H9 (cell line): ENCODE measurements around the gene MB. TPM values are rescaled to one million over a fixed set of nuclear protein-coding genes. Genes with fewer than 3 reads are reported as not detected.

ENCODE experiments used
- DNase-seq: peaks from one replicate; pipeline ENCODE4 v3.0.0-alpha.2; 2017
- H2AFZ ChIP-seq: one replicate; pipeline ENCODE4 v1.6.1; 2013; ENCODE audit warnings: mild to moderate bottlenecking, low read length, control low read depth, moderate library complexity
- H2AK5ac ChIP-seq: 2 replicates; pipeline ENCODE4 v1.6.1; 2013; ENCODE audit warnings: low read length, control low read depth, mixed read lengths; ENCODE audit not compliant: insufficient read length
- H2BK120ac ChIP-seq: one replicate; pipeline ENCODE4 v1.6.1; 2013; ENCODE audit warnings: low read depth, mild to moderate bottlenecking, low read length, control low read depth, inconsistent platforms; ENCODE audit not compliant: poor library complexity, severe bottlenecking
- H2BK12ac ChIP-seq: 2 replicates; pipeline ENCODE4 v1.6.1; 2013; ENCODE audit warnings: low read length, control low read depth, mixed read lengths, low read depth; ENCODE audit not compliant: insufficient read length
- H2BK15ac ChIP-seq: 2 replicates; pipeline ENCODE4 v1.6.1; 2013; ENCODE audit warnings: low read depth, low read length, control low read depth
- H2BK20ac ChIP-seq: one replicate; pipeline ENCODE4 v1.6.1; 2013; ENCODE audit warnings: low read depth, mild to moderate bottlenecking, low read length, control low read depth, inconsistent platforms; ENCODE audit not compliant: poor library complexity, severe bottlenecking
- H2BK5ac ChIP-seq: 2 replicates; pipeline ENCODE4 v1.6.1; 2013; ENCODE audit warnings: low read length, control low read depth, mixed read lengths; ENCODE audit not compliant: insufficient read length
- H3K14ac ChIP-seq: 2 replicates; pipeline ENCODE4 v1.6.1; 2013; ENCODE audit warnings: low read length, control low read depth; ENCODE audit not compliant: insufficient read depth
- H3K18ac ChIP-seq: 2 replicates; pipeline ENCODE4 v1.6.1; 2013; ENCODE audit warnings: low read depth, mild to moderate bottlenecking, mixed read lengths, low read length, control low read depth; ENCODE audit not compliant: insufficient read length
- H3K23ac ChIP-seq: 2 replicates; pipeline ENCODE4 v1.6.1; 2013; ENCODE audit warnings: low read length, control low read depth, mixed read lengths, low read depth; ENCODE audit not compliant: insufficient read length
- H3K23me2 ChIP-seq: 2 replicates; pipeline ENCODE4 v1.6.1; 2013; ENCODE audit warnings: low read depth, mild to moderate bottlenecking, mixed read lengths, low read length, control low read depth; ENCODE audit not compliant: insufficient read length, poor library complexity, severe bottlenecking
- H3K27ac ChIP-seq: 2 replicates; pipeline ENCODE4 v1.5.1; 2013; ENCODE audit warnings: low read length, control low read depth, mixed read lengths, low read depth; ENCODE audit not compliant: insufficient read length
- H3K27me3 ChIP-seq: 2 replicates; pipeline ENCODE4 v1.6.1; 2013; ENCODE audit warnings: low read length, control low read depth, inconsistent platforms; ENCODE audit not compliant: insufficient read depth
- H3K4ac ChIP-seq: 2 replicates; pipeline ENCODE4 v1.6.1; 2013; ENCODE audit warnings: low read depth, mild to moderate bottlenecking, control low read depth, inconsistent platforms, low read length, moderate library complexity
- H3K4me1 ChIP-seq: 2 replicates; pipeline ENCODE4 v1.6.1; 2013; ENCODE audit warnings: low read length, control low read depth, inconsistent platforms; ENCODE audit not compliant: insufficient read depth
- H3K4me2 ChIP-seq: 2 replicates; pipeline ENCODE4 v1.6.1; 2013; ENCODE audit warnings: low read length, control low read depth, mixed read lengths; ENCODE audit not compliant: insufficient read length, insufficient read depth
- H3K56ac ChIP-seq: 2 replicates; pipeline ENCODE4 v1.6.1; 2013; ENCODE audit warnings: low read depth, mild to moderate bottlenecking, mixed read lengths, low read length, control low read depth; ENCODE audit not compliant: insufficient read length
- H3K79me1 ChIP-seq: 2 replicates; pipeline ENCODE4 v1.6.1; 2013; ENCODE audit warnings: low read depth, mild to moderate bottlenecking, moderate library complexity, low read length, control low read depth, inconsistent platforms; ENCODE audit not compliant: insufficient read depth, poor library complexity, severe bottlenecking
- H3K79me2 ChIP-seq: 2 replicates; pipeline ENCODE4 v1.6.1; 2013; ENCODE audit warnings: low read length, control low read depth, inconsistent platforms; ENCODE audit not compliant: insufficient read depth
- H3K9ac ChIP-seq: 2 replicates; pipeline ENCODE4 v1.6.1; 2013; ENCODE audit warnings: low read length, control low read depth, mixed read lengths; ENCODE audit not compliant: insufficient read length; ENCODE audit errors: extremely low read depth
- H3K9me3 ChIP-seq: one replicate; pipeline ENCODE4 v1.6.1; 2013; ENCODE audit warnings: low read depth, low read length, inconsistent platforms; ENCODE audit not compliant: control insufficient read depth
- H3T11ph ChIP-seq: one replicate; pipeline ENCODE4 v1.6.1; 2013; ENCODE audit warnings: mild to moderate bottlenecking, low read length, control low read depth, inconsistent platforms
- H4K20me1 ChIP-seq: one replicate; pipeline ENCODE4 v1.6.1; 2013; ENCODE audit not compliant: control insufficient read depth, insufficient read length, insufficient read depth
- H4K5ac ChIP-seq: 2 replicates; pipeline ENCODE4 v1.6.1; 2013; ENCODE audit warnings: low read depth, mild to moderate bottlenecking, mixed read lengths, low read length, control low read depth; ENCODE audit not compliant: insufficient read length
- H4K8ac ChIP-seq: replicated peaks from 2 replicates; pipeline ENCODE4 v1.6.1; 2013; ENCODE audit warnings: low read length, control low read depth, mixed read lengths, low read depth; ENCODE audit not compliant: insufficient read length
- H4K91ac ChIP-seq: 2 replicates; pipeline ENCODE4 v1.6.1; 2013; ENCODE audit warnings: low read depth, mild to moderate bottlenecking, moderate library complexity, mixed read lengths, low read length, control low read depth; ENCODE audit not compliant: insufficient read length
- H3K27ac Mint-ChIP-seq, 3 experiments: 2 replicates in 2 of 3; 3 replicates in 1 of 3; pipeline ENCODE4 v1.8.0; 2020 to 2021; ENCODE audit warnings: mixed read lengths in 3 of 3, mild to moderate bottlenecking in 1 of 3, moderate library complexity in 1 of 3
- H3K27me3 Mint-ChIP-seq: 2 replicates; pipeline ENCODE4 v1.8.0; 2021; ENCODE audit warnings: low read depth, mild to moderate bottlenecking, moderate library complexity, mixed read lengths
- H3K36me3 Mint-ChIP-seq, 3 experiments: 2 replicates in 2 of 3; 3 replicates in 1 of 3; pipeline ENCODE4 v1.8.0; 2020 to 2021; ENCODE audit warnings: low read depth in 3 of 3, mixed read lengths in 3 of 3; ENCODE audit not compliant: insufficient read depth in 1 of 3
- H3K4me1 Mint-ChIP-seq, 2 experiments: 2 replicates each; pipeline ENCODE4 v1.8.0; 2020; ENCODE audit warnings: mixed read lengths in 2 of 2
- H3K4me3 Mint-ChIP-seq, 2 experiments: 2 replicates in 1 of 2; 3 replicates in 1 of 2; pipeline ENCODE4 v1.8.0; 2020 to 2021; ENCODE audit warnings: mild to moderate bottlenecking in 2 of 2, mixed read lengths in 2 of 2, moderate library complexity in 1 of 2
- H3K9me3 Mint-ChIP-seq, 2 experiments: 2 replicates in 1 of 2; 3 replicates in 1 of 2; pipeline ENCODE4 v1.8.0; 2020; ENCODE audit warnings: mild to moderate bottlenecking in 2 of 2, mixed read lengths in 2 of 2, moderate library complexity in 1 of 2
- WGBS: extraction: QIAGEN DNeasy Blood & Tissue Kit; methylation state at CpG from one replicate; pipeline ENCODE4 v1.1.7; 2013; ENCODE audit warnings: missing lambda C conversion rate, low lambda C conversion rate, mixed read lengths; ENCODE audit not compliant: insufficient read length; ENCODE audit errors: extremely low coverage; 5-methylcytosine and 5-hydroxymethylcytosine counted together
- total RNA-seq: library from RNA; stranded (reverse); gene quantifications from 2 replicates; pipeline ENCODE4 v1.2.1, GENCODE V29; 2021
- TF ChIP-seq, protein P1 (sequence below): fragments of 200-600 bp; sonication (generic); conservative IDR thresholded peaks from 3 replicates; pipeline ENCODE4 v1.8.0; 2021; ENCODE audit warnings: antibody characterized with exemption, mild to moderate bottlenecking

Gene MB
- total RNA-seq, 1 experiment from 2014 or later, result 0.55 TPM

DNA sequence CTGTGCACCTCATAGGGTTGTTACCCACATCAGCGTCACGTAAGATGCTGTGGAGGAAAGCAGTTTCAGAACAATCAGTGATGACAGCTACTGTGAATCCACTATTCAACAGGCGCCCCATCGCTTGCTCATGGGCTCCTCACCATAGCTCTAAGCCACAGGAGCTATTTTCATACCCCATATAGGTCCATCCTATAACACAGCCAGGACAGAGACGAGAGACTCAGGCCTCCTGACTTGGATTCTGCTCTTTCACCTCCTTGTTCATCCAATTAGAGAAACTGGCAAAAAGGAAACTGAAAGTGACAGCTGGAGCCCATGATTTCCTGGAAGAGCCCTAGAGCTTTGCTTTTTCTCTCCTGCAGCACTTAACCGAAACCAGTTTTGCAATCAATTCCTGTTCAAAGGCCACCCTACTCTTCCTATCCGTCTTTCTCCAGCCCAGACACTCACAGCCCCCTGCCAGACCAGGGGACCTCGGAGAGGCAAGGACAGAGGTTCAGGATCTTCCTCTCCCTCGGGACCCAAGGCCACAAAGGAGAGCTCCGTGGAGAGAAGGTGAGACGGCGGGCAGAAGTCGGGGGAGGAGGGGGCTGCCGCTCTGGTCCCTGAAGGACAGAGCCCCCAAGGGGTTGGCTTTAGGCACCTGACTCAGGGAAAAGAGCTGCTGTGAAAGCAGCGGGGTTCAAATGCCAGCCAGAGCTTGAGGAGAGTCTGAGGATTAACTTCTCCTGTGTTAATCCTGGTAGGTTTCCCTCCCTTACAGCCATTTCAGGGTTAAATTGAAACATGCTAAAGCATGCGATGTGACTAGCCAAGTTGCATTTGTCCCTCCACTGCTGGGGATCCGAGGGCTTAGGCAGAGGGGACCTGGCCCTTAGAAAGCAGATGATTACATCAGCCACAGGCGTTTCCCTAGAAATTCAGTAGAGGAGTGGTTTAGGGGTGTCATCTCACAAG lies 31.2 kb upstream of the MB start, which contains the start of gene APOL6:
Gene APOL6, plus strand, starts transcription at position 381 of the 960 bp plus-strand sequence. CDS start 7,980 bp downstream, outside the sequence.
- no peak within 1 kb of the TSS for H3K27ac ChIP-seq

More for the DNA sequence above, 31.2 kb upstream of the MB start, which contains the start of gene APOL6:
- Mint-ChIP-seq H3K9me3 (peaks cover 7 to 9% of the 10 kb centered on the region in 2 experiments; a peak in 3 of 5 replicates), H3K36me3 (peaks cover 2 to 8% (median 2%) of the 10 kb centered on the region in 3 experiments; a peak in 4 of 7 replicates), H3K27me3 (no peaks in the 10 kb centered on the region), H3K27ac (peak within 1 kb of the TSS; percentile 74 to 87 (median 75)), H3K4me1 (peaks cover 15 to 24% of the 10 kb centered on the region in 2 experiments), H3K4me3 (peak within 1 kb of the TSS in 1 of 2 experiments; percentile 22; a peak in 2 of 5 replicates)
- H2BK12ac ChIP-seq, result no peak within 1 kb of the TSS
- no peaks in the 10 kb centered on the region for H3K79me2 ChIP-seq
- H2BK20ac ChIP-seq, result no peak within 1 kb of the TSS
- no peaks in the 10 kb centered on the region for H3K79me1 ChIP-seq
- no peak within 1 kb of the TSS for H2BK120ac ChIP-seq
- H3K9ac ChIP-seq, result no peak within 1 kb of the TSS
- H2AFZ ChIP-seq, result peak within 1 kb of the TSS; percentile 40
- DNase-seq, result peak; percentile 32
- no peak within 1 kb of the TSS for H3K23ac ChIP-seq
- no peak within 1 kb of the TSS for H4K91ac ChIP-seq
- H3K18ac ChIP-seq, result no peak within 1 kb of the TSS
- H3K14ac ChIP-seq, result peak within 1 kb of the TSS; percentile 36
- WGBS, result no CpG with 5 or more reads among the region's 18 CpGs
- H4K5ac ChIP-seq, result no peak within 1 kb of the TSS
- no peak within 1 kb of the TSS for H3T11ph ChIP-seq
- H3K23me2 ChIP-seq, result no peaks in the 10 kb centered on the region
- H4K8ac ChIP-seq, result no peak within 1 kb of the TSS
- H3K27me3 ChIP-seq, result no peaks in the 10 kb centered on the region
- no peaks in the 10 kb centered on the region; the same call in 1 of the 2 replicates for H3K4me1 ChIP-seq
- H2BK5ac ChIP-seq, result no peak within 1 kb of the TSS
- no peaks in the 10 kb centered on the region for H3K9me3 ChIP-seq
- no peak within 1 kb of the TSS for H2AK5ac ChIP-seq
- no peak within 1 kb of the TSS for H3K4ac ChIP-seq
- TF ChIP-seq, protein P1, sequence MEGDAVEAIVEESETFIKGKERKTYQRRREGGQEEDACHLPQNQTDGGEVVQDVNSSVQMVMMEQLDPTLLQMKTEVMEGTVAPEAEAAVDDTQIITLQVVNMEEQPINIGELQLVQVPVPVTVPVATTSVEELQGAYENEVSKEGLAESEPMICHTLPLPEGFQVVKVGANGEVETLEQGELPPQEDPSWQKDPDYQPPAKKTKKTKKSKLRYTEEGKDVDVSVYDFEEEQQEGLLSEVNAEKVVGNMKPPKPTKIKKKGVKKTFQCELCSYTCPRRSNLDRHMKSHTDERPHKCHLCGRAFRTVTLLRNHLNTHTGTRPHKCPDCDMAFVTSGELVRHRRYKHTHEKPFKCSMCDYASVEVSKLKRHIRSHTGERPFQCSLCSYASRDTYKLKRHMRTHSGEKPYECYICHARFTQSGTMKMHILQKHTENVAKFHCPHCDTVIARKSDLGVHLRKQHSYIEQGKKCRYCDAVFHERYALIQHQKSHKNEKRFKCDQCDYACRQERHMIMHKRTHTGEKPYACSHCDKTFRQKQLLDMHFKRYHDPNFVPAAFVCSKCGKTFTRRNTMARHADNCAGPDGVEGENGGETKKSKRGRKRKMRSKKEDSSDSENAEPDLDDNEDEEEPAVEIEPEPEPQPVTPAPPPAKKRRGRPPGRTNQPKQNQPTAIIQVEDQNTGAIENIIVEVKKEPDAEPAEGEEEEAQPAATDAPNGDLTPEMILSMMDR, result no peak
- H3K4me2 ChIP-seq, result no peak within 1 kb of the TSS
- H4K20me1 ChIP-seq, result no peaks in the 10 kb centered on the region
- H2BK15ac ChIP-seq, result no peak within 1 kb of the TSS
- H3K56ac ChIP-seq, result no peak within 1 kb of the TSS
